ENCODE data around the gene RNF214. TPM values are rescaled to one million over a fixed set of nuclear protein-coding genes. Genes with fewer than 3 reads are reported as not detected.

Gene RNF214
- total and polyA plus RNA-seq, 2 of the 13 experiments (the other 11 are each of a cell fraction or from before 2014, with no cell fraction given) = 10.7 to 12.6 TPM

DNA sequence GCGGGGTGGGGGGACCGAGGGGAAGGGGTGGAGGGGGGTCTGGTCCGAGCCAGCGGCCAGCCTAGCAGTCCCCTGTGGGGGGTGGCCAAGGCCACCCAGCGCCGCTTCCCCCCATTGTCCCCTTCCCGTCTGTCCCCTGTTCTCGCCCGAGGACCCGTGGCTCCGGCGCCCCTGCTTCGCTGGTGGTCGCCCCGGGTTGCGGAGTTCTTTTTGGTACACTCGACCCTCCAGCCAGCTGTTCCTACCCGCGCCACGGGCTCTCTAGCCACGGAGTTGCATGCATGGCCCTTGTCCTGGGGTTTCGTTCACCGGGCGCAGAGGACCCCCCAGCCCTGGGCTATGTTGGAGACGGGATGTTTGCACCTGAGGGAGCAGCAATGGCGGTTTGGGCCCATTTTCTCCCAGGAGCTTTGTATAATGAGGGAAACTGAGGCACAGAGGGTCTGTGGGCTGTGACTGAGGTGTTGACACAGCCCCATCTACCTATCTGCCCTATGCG is 489 bp downstream of the RNF214 start (continued):
- TF ChIP-seq, protein P1, sequence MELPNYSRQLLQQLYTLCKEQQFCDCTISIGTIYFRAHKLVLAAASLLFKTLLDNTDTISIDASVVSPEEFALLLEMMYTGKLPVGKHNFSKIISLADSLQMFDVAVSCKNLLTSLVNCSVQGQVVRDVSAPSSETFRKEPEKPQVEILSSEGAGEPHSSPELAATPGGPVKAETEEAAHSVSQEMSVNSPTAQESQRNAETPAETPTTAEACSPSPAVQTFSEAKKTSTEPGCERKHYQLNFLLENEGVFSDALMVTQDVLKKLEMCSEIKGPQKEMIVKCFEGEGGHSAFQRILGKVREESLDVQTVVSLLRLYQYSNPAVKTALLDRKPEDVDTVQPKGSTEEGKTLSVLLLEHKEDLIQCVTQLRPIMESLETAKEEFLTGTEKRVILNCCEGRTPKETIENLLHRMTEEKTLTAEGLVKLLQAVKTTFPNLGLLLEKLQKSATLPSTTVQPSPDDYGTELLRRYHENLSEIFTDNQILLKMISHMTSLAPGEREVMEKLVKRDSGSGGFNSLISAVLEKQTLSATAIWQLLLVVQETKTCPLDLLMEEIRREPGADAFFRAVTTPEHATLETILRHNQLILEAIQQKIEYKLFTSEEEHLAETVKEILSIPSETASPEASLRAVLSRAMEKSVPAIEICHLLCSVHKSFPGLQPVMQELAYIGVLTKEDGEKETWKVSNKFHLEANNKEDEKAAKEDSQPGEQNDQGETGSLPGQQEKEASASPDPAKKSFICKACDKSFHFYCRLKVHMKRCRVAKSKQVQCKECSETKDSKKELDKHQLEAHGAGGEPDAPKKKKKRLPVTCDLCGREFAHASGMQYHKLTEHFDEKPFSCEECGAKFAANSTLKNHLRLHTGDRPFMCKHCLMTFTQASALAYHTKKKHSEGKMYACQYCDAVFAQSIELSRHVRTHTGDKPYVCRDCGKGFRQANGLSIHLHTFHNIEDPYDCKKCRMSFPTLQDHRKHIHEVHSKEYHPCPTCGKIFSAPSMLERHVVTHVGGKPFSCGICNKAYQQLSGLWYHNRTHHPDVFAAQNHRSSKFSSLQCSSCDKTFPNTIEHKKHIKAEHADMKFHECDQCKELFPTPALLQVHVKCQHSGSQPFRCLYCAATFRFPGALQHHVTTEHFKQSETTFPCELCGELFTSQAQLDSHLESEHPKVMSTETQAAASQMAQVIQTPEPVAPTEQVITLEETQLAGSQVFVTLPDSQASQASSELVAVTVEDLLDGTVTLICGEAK (IDR thresholded peaks at IDR 0.05) = no peak
- TF ChIP-seq, protein P1 (CRISPR knock-in tag; IDR thresholded peaks at IDR 0.05) = no peak
- 0 out of 2 replicates have a peak, but pooled peaks have one; percentile 58 for TF ChIP-seq ZNF674 (CRISPR knock-in tag; IDR thresholded peaks at IDR 0.05; ENCODE audit: low read depth)
- no peak for TF ChIP-seq ZNF598 (CRISPR knock-in tag; IDR thresholded peaks at IDR 0.05; ENCODE audit: borderline replicate concordance)
- TF ChIP-seq ATF7 (IDR thresholded peaks at IDR 0.05) = no peak
- 0 out of 2 replicates have a peak, but pooled peaks have one; percentile 26 for TF ChIP-seq ATF7 (CRISPR knock-in tag; IDR thresholded peaks at IDR 0.05)
- peak; percentile 32; the same call in 1 of the 2 replicates for TF ChIP-seq GLI4 (CRISPR knock-in tag; IDR thresholded peaks at IDR 0.05; ENCODE audit: borderline replicate concordance)
- no peak for TF ChIP-seq ZNF251 (CRISPR knock-in tag; IDR thresholded peaks at IDR 0.05)
- TF ChIP-seq MED1 (CRISPR knock-in tag; IDR thresholded peaks at IDR 0.05) = no peak
- TF ChIP-seq, protein P2, sequence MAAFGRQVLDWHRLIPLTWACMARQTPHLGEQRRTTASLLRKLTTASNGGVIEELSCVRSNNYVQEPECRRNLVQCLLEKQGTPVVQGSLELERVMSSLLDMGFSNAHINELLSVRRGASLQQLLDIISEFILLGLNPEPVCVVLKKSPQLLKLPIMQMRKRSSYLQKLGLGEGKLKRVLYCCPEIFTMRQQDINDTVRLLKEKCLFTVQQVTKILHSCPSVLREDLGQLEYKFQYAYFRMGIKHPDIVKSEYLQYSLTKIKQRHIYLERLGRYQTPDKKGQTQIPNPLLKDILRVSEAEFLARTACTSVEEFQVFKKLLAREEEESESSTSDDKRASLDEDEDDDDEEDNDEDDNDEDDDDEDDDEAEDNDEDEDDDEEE (CRISPR knock-in tag; IDR thresholded peaks at IDR 0.05) = no peak
- TF ChIP-seq, protein P3, sequence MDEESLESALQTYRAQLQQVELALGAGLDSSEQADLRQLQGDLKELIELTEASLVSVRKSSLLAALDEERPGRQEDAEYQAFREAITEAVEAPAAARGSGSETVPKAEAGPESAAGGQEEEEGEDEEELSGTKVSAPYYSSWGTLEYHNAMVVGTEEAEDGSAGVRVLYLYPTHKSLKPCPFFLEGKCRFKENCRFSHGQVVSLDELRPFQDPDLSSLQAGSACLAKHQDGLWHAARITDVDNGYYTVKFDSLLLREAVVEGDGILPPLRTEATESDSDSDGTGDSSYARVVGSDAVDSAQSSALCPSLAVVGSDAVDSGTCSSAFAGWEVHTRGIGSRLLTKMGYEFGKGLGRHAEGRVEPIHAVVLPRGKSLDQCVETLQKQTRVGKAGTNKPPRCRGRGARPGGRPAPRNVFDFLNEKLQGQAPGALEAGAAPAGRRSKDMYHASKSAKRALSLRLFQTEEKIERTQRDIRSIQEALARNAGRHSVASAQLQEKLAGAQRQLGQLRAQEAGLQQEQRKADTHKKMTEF (CRISPR knock-in tag; IDR thresholded peaks at IDR 0.05) = no peak
- TF ChIP-seq ZNF441 (CRISPR knock-in tag; IDR thresholded peaks at IDR 0.05; ENCODE audit: borderline replicate concordance) = no peak
- TF ChIP-seq, protein P4, sequence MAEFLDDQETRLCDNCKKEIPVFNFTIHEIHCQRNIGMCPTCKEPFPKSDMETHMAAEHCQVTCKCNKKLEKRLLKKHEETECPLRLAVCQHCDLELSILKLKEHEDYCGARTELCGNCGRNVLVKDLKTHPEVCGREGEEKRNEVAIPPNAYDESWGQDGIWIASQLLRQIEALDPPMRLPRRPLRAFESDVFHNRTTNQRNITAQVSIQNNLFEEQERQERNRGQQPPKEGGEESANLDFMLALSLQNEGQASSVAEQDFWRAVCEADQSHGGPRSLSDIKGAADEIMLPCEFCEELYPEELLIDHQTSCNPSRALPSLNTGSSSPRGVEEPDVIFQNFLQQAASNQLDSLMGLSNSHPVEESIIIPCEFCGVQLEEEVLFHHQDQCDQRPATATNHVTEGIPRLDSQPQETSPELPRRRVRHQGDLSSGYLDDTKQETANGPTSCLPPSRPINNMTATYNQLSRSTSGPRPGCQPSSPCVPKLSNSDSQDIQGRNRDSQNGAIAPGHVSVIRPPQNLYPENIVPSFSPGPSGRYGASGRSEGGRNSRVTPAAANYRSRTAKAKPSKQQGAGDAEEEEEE (CRISPR knock-in tag; IDR thresholded peaks at IDR 0.05; ENCODE audit: borderline replicate concordance) = no peak
- no peak for TF ChIP-seq NCOA5 (CRISPR knock-in tag; IDR thresholded peaks at IDR 0.05)
- no peak for TF ChIP-seq MTF1 (CRISPR knock-in tag; IDR thresholded peaks at IDR 0.05)
- no peak for TF ChIP-seq ZFP82 (CRISPR knock-in tag; IDR thresholded peaks at IDR 0.05; ENCODE audit: borderline replicate concordance)
- no peak for TF ChIP-seq ZFP62 (CRISPR knock-in tag; IDR thresholded peaks at IDR 0.05)

All from HepG2 (cell line).